Uterus (tissue), 4 donors: ENCODE results near the gene ARHGEF1. TPM values are rescaled to one million over a fixed set of nuclear protein-coding genes. Genes with fewer than 3 reads are reported as not detected.

ENCODE experiments used
- DNase-seq, 2 donors: peaks; one replicate each; pipeline ENCODE4 v3.0.0-alpha.2; 2019 to 2020
- H3K27ac ChIP-seq, 2 donors: fragments of 200-600 bp; sonication (generic); 1 replicate in 1 of 2; 2 replicates in 1 of 2; pipeline ENCODE4 v1.5.1; 2016 to 2018
- H3K27me3 ChIP-seq, 2 donors: fragments of 200-600 bp; sonication (generic); one replicate each; pipeline ENCODE4 v1.5.1; 2018 to 2019; ENCODE audit warnings: control low read depth in 1 of 2
- H3K36me3 ChIP-seq, 2 donors: fragments of 200-600 bp; sonication (generic); one replicate each; pipeline ENCODE4 v1.5.1; 2019; ENCODE audit warnings: control low read depth in 1 of 2
- H3K4me1 ChIP-seq, 2 donors: fragments of 200-600 bp; sonication (generic); one replicate each; pipeline ENCODE4 v1.5.1; 2018 to 2019; ENCODE audit warnings: control low read depth in 1 of 2
- H3K4me3 ChIP-seq, 2 donors: fragments of 200-600 bp; sonication (generic); 1 replicate in 1 of 2; 2 replicates in 1 of 2; pipeline ENCODE4 v1.5.1; 2018 to 2019; ENCODE audit warnings: mild to moderate bottlenecking in 1 of 2
- H3K9me3 ChIP-seq, 2 donors: fragments of 200-600 bp; sonication (generic); one replicate each; pipeline ENCODE4 v1.5.1; 2019; ENCODE audit warnings: control low read depth in 1 of 2
- CTCF ChIP-seq, 4 experiments: fragments of 200-600 bp in 2 of 4; fragments of 450-650 bp in 2 of 4; sonication (generic) in 2 of 4; IDR thresholded peaks; one replicate each; pipeline ENCODE4 v1.5.1; 2016 to 2019; ENCODE audit warnings: antibody characterized with exemption in 4 of 4, mild to moderate bottlenecking in 2 of 4, moderate library complexity in 1 of 4
- POLR2A ChIP-seq, 2 donors: fragments of 450-650 bp; IDR thresholded peaks; one replicate each; pipeline ENCODE4 v1.6.1; 2016; ENCODE audit warnings: antibody characterized with exemption in 2 of 2, mild to moderate bottlenecking in 1 of 2, moderate library complexity in 1 of 2
- intact Hi-C: fragments of 100-400 bp; cut with DNase I; formaldehyde crosslinking; loops from one replicate; pipeline ENCODE4 v1.15.1; 2023; ENCODE audit warnings: low total_unique reads
- total RNA-seq, 4 donors: library from RNA; depleted of rRNA in 3 of 4; stranded (reverse); fragments of >200 nt in 3 of 4; gene quantifications; one replicate each; pipeline versions ENCODE4 v1.1.0 to v1.2.4, GENCODE V29; 2014 to 2023
- donor health status: DM: yes; HTN: yes; CAD: no.

Gene ARHGEF1
- total RNA-seq, 4 donors from 2014 or later: 13.5 to 118 (median 37.1) TPM

GRCh38 chr19:41862445-41862986 is 20.5 kb upstream of the ARHGEF1 start:
- H3K27me3 ChIP-seq: no peaks in the 10 kb centered on the region
- H3K36me3 ChIP-seq: no peaks in the 10 kb centered on the region
- TF ChIP-seq CTCF (IDR thresholded peaks at IDR 0.05): no peak
- TF ChIP-seq POLR2A (IDR thresholded peaks at IDR 0.05): no peak
- no peak overlapping the region for H3K4me3 ChIP-seq
- peaks cover 6 to 27% of the 10 kb centered on the region in 2 donors for H3K4me1 ChIP-seq
- intact Hi-C loops: no loop called here
- no peaks in the 10 kb centered on the region for H3K9me3 ChIP-seq
- DNase-seq: no peak
- no peak overlapping the region for H3K27ac ChIP-seq

- intact Hi-C loops: no loop called here
- Histone ChIP-seq H3K4me1 (peaks cover 6 to 27% of the 10 kb centered on the region in 2 donors), H3K27ac (no peak overlapping the region), H3K27me3 (no peaks in the 10 kb centered on the region), H3K9me3 (no peaks in the 10 kb centered on the region), H3K4me3 (no peak overlapping the region), H3K36me3 (no peaks in the 10 kb centered on the region)
- no peak for DNase-seq
- no peak for TF ChIP-seq POLR2A (IDR thresholded peaks at IDR 0.05)
- TF ChIP-seq CTCF (IDR thresholded peaks at IDR 0.05): no peak
Measured at GRCh38 chr19:41863209-41863931, 19.6 kb upstream of the ARHGEF1 start.

GRCh38 chr19:41864374-41864773 is 18.6 kb upstream of the ARHGEF1 start:
- Histone ChIP-seq H3K27me3 (no peaks in the 10 kb centered on the region), H3K9me3 (no peaks in the 10 kb centered on the region), H3K27ac (no peak overlapping the region), H3K36me3 (no peaks in the 10 kb centered on the region), H3K4me1 (peaks cover 6 to 27% of the 10 kb centered on the region in 2 donors), H3K4me3 (no peak overlapping the region)
- intact Hi-C loops: no loop called here
- DNase-seq: no peak
- TF ChIP-seq POLR2A (IDR thresholded peaks at IDR 0.05) (no peak), CTCF (IDR thresholded peaks at IDR 0.05) (no peak)

GRCh38 chr19:41866284-41866683 is 16.7 kb upstream of the ARHGEF1 start:
- Histone ChIP-seq H3K36me3 (no peaks in the 10 kb centered on the region), H3K4me1 (peaks cover under 1 to 23% of the 10 kb centered on the region in 2 donors), H3K4me3 (no peak overlapping the region), H3K27ac (no peak overlapping the region), H3K9me3 (no peaks in the 10 kb centered on the region), H3K27me3 (no peaks in the 10 kb centered on the region)
- TF ChIP-seq POLR2A (IDR thresholded peaks at IDR 0.05): no peak
- TF ChIP-seq CTCF (IDR thresholded peaks at IDR 0.05): no peak
- DNase-seq: no peak
- intact Hi-C loops: no loop called here

GRCh38 chr19:41868120-41868988 is 14.6 kb upstream of the ARHGEF1 start:
- Histone ChIP-seq H3K27me3 (no peaks in the 10 kb centered on the region), H3K4me1 (peaks cover 0 to 4% of the 10 kb centered on the region in 2 donors), H3K27ac (no peak overlapping the region), H3K36me3 (no peaks in the 10 kb centered on the region), H3K9me3 (no peaks in the 10 kb centered on the region), H3K4me3 (no peak overlapping the region)
- intact Hi-C loops: no loop called here
- no peak for TF ChIP-seq CTCF (IDR thresholded peaks at IDR 0.05)
- TF ChIP-seq POLR2A (IDR thresholded peaks at IDR 0.05): no peak
- no peak for DNase-seq
